Colonic mucosa (tissue), 4 donors: ENCODE data around the gene ITPRIPL1. TPM values are rescaled to one million over a fixed set of nuclear protein-coding genes. Genes with fewer than 3 reads are reported as not detected.
A peak's percentile ranks its signal among the peaks of the same experiment; 100 is the strongest.

Source experiments
- DNase-seq: peaks from one replicate; pipeline ENCODE4 v3.0.0-alpha.2; 2020
- H3K27ac ChIP-seq: fragments of 200-600 bp; one replicate; pipeline ENCODE4 v1.8.0; 2021
- H3K27me3 ChIP-seq: fragments of 200-600 bp; one replicate; pipeline ENCODE4 v1.8.0; 2021
- H3K36me3 ChIP-seq: fragments of 200-600 bp; one replicate; pipeline ENCODE4 v1.8.0; 2021
- H3K4me1 ChIP-seq: fragments of 200-600 bp; one replicate; pipeline ENCODE4 v1.8.0; 2021; ENCODE audit warnings: mild to moderate bottlenecking
- H3K4me3 ChIP-seq: fragments of 200-600 bp; one replicate; pipeline ENCODE4 v1.8.0; 2021
- H3K9ac ChIP-seq, 2 donors: one replicate each; pipeline ENCODE4 v1.7.0; 2013; ENCODE audit warnings: control low read depth in 2 of 2, low read depth in 2 of 2, low read length in 2 of 2
- H3K9me3 ChIP-seq: fragments of 200-600 bp; one replicate; pipeline ENCODE4 v1.8.0; 2021
- CTCF ChIP-seq: fragments of 200-600 bp; IDR thresholded peaks from one replicate; pipeline ENCODE4 v1.8.0; 2022; ENCODE audit warnings: antibody characterized with exemption, mild to moderate bottlenecking
- intact Hi-C: fragments of 100-400 bp; cut with DNase I; formaldehyde crosslinking; loops from one replicate; pipeline ENCODE4 v1.14.1; 2022
- total RNA-seq, 2 donors: library from RNA; stranded (reverse); fragmentation: NEBNext Ultra II Directional in 1 of 2; extraction: Animal tissue kit (Norgen Biotek cat#: 25700) in 1 of 2; gene quantifications; one replicate each; pipeline ENCODE4 v1.2.1, GENCODE V29; 2021
- donor health status: healthy.
- donor health status: DM: no; HTN: no; CAD: no.
- donor health status: DM: no; HTN: no; CAD: no.

The ITPRIPL1 gene
- total RNA-seq, 2 donors from 2014 or later = 0.44 to 0.80 TPM

- Histone ChIP-seq H3K36me3 (no peaks in the 10 kb centered on the region), H3K27me3 (no peaks in the 10 kb centered on the region), H3K9me3 (no peaks in the 10 kb centered on the region), H3K4me1 (peaks cover 6% of the 10 kb centered on the region), H3K9ac (no peak overlapping the region), H3K27ac (no peak overlapping the region), H3K4me3 (no peak overlapping the region)
- DNase-seq = no peak
- TF ChIP-seq CTCF = no peak
- intact Hi-C loops = no loop called here
These were observed 11.8 kb downstream of the ITPRIPL1 start for GRCh38 chr2:96336873-96337272.

GRCh38 chr2:96340493-96341414 is 15.6 kb downstream of the ITPRIPL1 start:
- Histone ChIP-seq H3K4me1 (peaks cover 4% of the 10 kb centered on the region), H3K27ac (no peak overlapping the region), H3K9ac (no peak overlapping the region)

GRCh38 chr2:96341641-96342040 is 16.5 kb downstream of the ITPRIPL1 start:
- Histone ChIP-seq H3K27ac (peak overlapping the region; percentile 9), H3K9ac (no peak overlapping the region), H3K27me3 (no peaks in the 10 kb centered on the region), H3K4me3 (no peak overlapping the region), H3K36me3 (no peaks in the 10 kb centered on the region), H3K9me3 (no peaks in the 10 kb centered on the region), H3K4me1 (no peaks in the 10 kb centered on the region)
- intact Hi-C loops = no loop called here
- no peak for TF ChIP-seq CTCF
- DNase-seq = no peak

More at GRCh38 chr2:96340493-96341414, 15.6 kb downstream of the ITPRIPL1 start:
- H3K27me3 ChIP-seq = no peaks in the 10 kb centered on the region
- H3K9me3 ChIP-seq = no peaks in the 10 kb centered on the region
- intact Hi-C loops = no loop called here
- no peaks in the 10 kb centered on the region for H3K36me3 ChIP-seq
- no peak for DNase-seq
- TF ChIP-seq CTCF = no peak
- no peak overlapping the region for H3K4me3 ChIP-seq

- peak overlapping the region; percentile 9 for H3K27ac ChIP-seq
- no peaks in the 10 kb centered on the region for H3K9me3 ChIP-seq
- no peak for TF ChIP-seq CTCF
- DNase-seq = no peak
- H3K27me3 ChIP-seq = no peaks in the 10 kb centered on the region
- no peaks in the 10 kb centered on the region for H3K4me1 ChIP-seq
- no peak overlapping the region for H3K9ac ChIP-seq
- H3K36me3 ChIP-seq = no peaks in the 10 kb centered on the region
- intact Hi-C loops = no loop called here
- no peak overlapping the region for H3K4me3 ChIP-seq
These were observed 17.0 kb downstream of the ITPRIPL1 start for GRCh38 chr2:96342085-96342484.

GRCh38 chr2:96344011-96344410 is 18.9 kb downstream of the ITPRIPL1 start:
- H3K9ac ChIP-seq = no peak overlapping the region
- no peaks in the 10 kb centered on the region for H3K9me3 ChIP-seq
- no peaks in the 10 kb centered on the region for H3K27me3 ChIP-seq
- no peaks in the 10 kb centered on the region for H3K36me3 ChIP-seq
- H3K4me1 ChIP-seq = no peaks in the 10 kb centered on the region
- intact Hi-C loops = no loop called here
- no peak for DNase-seq
- H3K27ac ChIP-seq = no peak overlapping the region
- no peak for TF ChIP-seq CTCF
- no peak overlapping the region for H3K4me3 ChIP-seq
